Activated CD4-positive, alpha-beta T cell treated with anti-CD3 and anti-CD28 coated beads, Interleukin-10, Interleukin-2, amounts not matched to agents 100 ng/mL and 50 ng/mL, durations not matched to agents 16 hours and 8 hours (primary cell): ENCODE results near the gene PTPRG.
A peak's percentile ranks its signal among the peaks of the same experiment; 100 is the strongest.

ENCODE experiments used
- DNase-seq: peaks from one replicate; pipeline ENCODE4 v3.0.0-alpha.2; 2020

Gene PTPRG

DNA sequence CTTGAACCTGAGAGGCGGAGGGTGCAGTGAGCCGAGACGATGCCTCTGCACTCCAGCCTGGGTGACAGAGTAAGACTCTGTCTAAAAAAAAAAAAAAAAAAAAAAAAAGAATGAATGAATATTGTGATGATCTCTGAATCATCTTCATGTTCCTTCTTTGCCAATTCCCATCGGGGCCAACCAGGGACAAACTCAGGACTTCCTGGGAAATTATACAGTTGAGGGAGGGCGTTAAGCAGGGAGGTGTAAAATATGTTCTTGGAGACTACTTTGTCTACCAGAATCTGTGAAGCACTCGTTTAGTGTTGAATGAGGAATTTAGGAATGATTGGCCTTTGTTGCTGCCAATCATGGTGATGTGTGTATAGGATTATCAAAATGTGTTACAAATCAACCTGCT is 210.6 kb downstream of the PTPRG start:
- no peak for DNase-seq

DNA sequence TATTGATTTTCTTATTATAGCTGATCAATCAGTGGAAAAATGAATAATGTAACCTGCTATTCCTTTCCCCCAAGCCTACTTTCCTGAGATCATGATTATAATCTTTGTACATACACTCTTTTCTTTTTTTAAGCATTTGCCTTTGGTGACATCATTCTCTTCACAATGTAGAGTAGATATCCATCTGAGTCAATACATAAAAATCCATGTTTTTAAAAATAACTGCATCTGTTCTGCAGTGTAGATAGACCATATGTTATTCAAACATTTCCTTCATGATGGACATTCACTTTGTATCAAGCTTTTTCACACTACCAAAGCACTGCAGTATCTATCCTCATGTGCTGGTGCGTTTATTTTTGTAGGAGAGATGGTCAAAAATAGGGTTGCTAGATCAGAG is 211.1 kb downstream of the PTPRG start:
- DNase-seq, result no peak

DNA sequence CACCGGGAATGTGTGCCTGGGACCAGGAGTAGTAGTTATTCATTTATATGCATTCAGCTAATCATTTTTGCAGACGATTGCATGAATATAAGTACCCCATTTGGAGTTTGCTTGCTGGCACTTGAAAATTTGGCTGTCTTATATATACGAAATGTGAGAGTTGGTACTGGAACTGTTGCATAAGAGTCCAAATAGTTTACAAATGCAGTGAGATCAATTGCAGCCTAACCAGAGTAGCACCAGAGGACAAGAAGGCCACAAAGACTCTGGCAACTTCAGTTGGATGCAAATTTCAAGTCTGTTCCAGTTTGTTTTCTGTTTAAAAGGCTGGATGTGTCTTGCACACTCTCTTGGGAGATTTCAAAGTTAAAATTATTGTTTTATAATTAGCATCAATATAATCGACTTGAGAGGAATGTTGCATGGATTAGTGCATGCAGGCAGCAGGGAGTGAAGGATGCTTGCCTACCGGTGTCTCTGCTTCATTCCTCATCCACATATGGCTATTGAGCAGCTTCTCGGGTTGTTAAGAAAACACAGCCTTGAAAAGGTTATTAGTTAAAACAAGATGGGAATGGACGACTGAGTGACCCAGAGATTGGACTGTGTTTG is 213.0 kb downstream of the PTPRG start:
- DNase-seq, result no peak

DNA sequence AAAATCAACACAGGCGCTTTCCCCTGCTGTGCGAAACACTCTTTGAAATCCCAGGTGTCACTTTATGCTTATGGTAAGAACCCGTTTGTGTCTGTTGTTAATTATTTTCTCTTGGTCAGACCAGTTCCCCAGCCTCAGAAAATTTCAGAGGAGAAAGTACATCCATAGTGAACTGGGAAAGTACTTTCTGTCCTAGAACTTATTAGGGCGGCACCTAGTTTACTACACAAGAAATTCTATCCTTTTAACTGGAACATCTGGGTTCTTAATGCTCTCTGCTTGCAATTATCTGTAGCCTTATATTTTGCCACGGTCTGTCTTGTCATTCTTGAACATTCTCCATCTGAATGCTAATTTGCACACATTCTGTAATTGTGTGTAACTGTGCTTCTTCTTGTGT is 215.0 kb downstream of the PTPRG start:
- no peak for DNase-seq

DNA sequence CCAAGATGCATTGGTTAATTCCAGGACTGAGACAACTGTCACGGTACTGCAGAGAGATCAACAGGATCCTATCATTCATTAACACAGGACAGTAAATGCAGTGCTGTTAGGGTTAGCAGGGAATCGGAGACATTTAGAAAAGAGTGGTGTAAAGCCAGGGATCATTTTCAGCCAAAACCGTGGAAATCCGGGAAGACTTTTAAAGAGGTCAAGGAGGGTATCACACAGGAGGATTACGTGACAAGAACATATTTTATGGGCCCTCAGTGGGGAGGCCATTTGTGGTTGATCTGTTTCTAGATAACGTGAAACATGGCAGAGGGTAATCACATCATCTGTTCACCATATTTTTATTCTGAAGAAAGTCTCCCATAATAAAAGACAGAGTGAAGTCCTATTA is 216.1 kb downstream of the PTPRG start:
- DNase-seq, result no peak

DNA sequence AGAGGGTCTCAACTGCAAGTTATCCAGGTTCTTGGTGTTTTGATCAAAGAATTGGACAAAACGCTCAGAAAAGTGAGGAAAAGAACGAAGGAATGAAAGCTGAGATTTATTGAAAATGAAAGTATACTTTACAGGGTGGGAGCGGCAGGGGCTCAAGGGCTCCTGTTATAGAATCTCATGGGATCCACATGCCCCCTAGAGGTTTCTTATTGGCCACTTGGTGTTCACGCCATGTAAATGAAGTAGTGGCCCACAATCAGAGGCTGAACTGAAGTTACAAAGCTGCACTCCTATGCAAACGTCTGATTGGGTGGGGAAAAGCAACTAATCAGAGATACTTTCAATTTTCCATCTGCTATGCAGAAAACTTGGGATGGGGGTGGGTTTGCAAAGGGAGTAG is 216.7 kb downstream of the PTPRG start:
- no peak for DNase-seq

DNA sequence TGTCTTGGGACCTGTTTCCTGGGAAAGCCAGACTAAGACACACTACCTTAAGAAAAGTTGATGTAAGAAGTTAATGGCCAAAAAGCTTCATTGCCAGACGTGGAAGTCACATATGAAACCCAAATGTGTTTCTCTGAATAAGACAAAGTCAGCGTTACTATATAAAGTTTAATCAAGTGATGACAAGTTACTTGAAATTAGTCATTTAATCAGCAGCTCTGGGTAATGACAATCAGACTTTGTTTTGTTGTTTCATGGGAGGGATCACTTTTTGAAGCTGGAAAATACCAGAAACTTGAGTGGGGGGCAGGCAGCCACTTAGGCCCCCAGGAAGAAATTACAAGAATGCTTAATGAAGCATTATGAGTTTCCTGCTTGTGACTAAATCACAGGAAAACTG is 218.6 kb downstream of the PTPRG start:
- DNase-seq, result no peak

DNA sequence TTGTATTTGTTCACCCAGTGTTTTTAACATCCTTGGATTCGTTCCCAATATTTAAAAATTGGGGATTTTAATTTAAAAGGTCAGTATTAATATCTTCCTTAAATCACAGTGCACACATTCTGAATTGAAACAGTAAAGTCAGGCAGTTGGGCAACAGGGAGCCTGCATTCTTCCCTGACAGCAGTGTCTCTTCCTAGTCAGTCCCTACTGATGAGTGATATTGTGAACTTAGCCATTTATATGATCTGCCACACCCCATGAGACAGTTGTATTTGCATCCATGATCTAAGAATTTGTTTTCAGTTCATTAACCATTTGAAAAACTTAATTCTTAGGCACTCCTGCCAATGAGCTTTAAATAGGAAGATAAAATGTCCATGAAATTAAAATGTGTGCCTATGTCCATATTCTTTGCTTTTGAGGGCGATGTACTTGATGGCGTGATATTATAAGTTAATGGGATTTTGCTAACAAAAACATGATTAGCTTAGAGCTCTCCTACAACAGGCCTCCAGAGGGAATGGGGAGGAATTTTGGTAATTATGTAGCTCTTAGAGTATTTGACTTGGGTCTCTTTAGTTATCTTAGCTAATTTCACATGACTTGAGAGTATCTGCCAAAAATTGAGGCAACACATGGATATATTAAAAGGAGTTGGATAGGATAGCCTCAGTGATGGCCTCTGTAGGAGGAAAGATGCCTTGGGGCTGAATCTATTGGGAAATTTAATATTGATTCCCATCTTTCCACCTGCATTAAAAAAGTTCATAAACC is 219.3 kb downstream of the PTPRG start:
- DNase-seq, result no peak

DNA sequence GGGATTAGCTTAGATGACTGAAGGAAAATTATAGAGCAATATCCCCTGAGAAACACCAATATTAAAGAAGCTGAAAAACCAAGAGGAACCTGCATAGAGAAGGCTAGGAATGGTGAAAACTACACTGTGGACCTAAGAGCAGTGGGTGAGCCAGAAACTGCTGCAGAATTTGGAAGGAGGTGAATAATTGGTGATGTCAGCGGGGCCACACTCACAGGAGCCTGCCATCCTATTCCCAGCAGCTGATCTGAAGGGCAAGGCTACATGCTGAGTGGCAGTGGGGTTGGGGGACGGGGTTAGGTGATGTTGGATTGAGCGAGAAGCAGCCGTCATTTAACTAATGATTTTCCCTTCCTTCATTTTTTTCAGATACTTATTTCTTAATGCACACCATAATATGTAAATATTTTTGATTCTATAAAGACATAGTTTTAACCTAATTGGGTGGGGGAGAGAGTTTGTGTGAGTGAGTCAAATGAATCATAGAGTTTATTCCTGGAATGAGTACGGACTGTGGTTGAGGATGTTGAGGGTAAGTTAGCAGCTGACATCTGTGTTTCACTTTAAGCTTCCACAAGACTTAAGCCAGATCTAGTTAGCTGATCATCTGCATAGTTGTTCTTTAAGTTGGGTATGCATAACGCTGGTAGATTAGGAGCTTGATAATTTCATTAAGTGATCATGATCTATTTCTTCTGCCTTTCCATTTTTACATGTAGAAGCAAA is 222.8 kb downstream of the PTPRG start:
- peak; percentile 7 for DNase-seq

DNA sequence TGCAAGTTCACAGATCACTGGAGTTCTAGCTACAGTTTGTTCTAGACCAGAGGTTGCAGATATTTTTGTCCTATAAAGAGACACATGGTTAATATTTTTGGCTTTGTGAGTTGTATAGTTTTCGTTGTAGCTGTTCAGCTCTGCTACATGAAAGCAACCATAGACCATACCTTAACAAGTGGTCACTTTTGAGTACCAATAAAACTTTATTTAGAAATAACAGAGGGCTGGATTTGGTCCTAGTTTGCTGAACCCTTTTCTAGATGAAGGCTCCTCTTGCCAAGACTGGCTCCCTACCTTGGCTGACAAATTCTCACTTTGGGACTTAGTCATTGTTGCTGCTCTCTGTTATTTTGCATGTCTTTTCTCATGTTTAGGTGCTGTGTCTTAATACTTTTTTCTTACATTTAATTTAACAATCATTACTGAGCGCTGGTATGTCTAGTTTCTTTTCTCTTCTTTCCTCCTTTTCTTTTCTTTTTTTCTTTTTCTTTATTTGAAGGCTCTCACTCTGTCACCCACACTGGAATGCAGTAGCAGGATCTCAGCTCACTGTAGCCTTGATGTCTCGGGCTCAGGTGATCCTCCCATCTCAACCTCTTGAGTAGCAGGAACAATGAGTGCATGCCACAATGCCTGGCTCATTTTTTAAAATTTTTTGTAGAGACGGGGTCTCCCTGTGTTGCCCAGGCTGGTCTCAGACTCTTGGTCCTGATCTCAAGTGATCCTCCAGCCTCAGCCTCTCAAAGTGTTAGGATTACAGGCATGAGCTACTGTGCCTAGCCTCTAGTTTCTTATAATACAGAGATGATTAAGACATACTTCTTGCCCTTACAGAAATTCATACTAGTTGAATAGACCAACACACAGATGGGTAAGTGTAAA is 227.5 kb downstream of the PTPRG start:
- no peak for DNase-seq

DNA sequence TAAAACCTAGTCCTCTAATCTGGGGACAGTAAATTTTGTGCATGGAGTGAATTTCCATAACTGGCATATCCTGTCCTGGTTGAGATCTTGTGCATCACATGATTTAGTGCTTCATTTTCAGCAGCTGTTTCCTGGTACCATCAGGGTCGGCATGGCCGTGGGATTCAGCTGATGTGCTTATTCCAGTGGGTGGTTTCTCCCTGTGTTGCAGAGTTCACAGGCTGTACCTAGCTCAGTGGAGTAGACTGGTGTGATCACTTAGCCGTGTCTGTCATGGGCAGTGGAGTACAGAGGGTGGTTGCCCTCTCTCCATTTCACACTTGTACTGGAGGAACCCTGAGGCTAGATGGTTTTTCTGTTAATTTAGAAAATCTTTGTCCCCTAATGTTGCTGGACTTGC is 228.5 kb downstream of the PTPRG start:
- no peak for DNase-seq

DNA sequence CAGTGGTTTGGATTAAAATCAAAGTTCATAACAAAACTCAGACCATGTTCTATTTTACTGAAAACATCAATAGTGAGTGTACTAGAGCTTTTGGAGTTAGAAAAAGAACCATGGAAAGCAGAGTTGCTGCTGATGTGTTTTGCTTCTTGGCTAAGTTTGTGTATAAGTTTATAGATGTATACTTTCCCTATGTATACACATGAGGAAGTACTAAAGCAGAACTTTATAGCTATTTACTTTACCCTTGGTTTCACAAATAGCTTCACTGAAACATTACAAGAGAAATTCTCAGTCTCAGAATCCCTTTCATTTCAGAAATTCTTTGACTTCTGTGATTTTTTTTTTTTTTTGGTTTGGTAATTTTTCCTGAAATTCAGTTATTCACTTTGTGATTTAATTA is 229.0 kb downstream of the PTPRG start:
- DNase-seq, result no peak

DNA sequence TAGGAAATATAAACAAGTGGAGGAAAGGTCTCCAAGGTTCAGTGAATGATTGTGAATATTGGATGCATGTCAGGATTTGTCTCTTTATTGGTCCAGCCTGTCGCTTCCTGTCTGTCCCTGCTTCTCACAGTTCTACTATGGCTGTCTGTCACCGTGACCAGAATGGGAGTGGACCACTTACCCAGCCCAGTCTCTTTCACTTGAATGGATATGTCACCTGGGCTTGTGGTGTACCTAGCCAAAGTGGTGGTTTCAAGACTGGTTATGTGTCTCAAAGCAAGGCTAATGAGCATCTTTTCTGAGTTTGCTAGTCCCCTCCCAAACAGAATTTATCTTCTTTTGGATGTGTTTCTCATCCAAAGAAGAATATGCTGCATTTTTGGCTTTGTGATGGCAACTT is 231.7 kb downstream of the PTPRG start:
- DNase-seq, result no peak

DNA sequence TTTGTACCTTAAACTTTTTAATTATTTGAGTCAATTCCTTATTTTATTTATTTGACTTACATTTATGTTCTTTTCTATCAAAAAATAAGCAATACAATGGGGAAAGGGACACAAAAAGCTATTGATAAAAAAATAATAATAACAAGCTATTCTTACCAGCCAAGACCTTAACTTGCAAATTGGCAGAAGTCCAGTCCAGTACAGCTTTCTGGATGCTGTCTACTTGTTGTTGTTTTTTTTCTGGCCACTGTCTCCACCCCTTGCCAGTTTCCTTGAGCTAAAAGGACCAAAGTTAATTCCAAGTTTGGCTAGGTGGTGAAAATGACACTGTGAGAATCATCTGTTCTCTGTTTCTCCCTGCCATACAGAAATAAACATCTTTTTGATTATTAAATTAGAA is 232.2 kb downstream of the PTPRG start:
- no peak for DNase-seq

DNA sequence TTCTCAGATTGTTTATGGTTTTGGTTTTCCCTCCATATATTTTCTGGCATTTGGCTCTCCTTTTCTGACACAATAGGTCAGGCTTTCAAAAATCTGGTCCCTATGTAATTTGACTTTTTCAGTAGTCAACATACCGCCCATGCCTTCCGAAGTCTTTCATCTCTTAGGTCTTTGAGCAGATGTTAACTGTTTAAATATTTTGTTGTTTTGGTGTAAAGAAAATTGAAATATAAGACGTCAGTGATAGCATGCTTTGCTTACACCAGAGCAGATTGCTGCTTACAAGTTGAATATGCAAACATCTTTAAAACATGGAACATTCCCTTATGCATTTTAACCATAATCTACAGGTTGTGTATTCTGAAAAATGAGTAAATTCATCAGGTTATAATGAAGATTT is 233.0 kb downstream of the PTPRG start:
- no peak for DNase-seq

DNA sequence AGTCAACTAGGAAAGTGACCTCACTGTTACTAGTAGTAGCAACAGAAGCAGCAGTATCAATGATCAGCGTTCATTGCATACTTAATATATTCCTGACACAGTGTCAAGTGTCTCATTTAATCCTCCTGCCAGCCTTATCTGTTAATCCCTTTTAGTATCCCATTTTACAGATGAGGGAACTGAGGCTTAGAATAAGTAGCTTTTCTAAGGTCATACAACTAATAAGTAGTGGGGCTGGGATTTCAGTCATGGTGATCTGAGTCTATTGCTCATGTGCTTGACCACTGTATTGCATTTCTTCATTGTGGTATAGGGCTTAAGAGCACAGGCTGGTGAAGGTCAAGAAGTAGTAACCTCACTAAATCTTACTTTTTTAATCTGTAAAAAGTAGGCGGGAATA is 233.6 kb downstream of the PTPRG start:
- DNase-seq, result no peak

DNA sequence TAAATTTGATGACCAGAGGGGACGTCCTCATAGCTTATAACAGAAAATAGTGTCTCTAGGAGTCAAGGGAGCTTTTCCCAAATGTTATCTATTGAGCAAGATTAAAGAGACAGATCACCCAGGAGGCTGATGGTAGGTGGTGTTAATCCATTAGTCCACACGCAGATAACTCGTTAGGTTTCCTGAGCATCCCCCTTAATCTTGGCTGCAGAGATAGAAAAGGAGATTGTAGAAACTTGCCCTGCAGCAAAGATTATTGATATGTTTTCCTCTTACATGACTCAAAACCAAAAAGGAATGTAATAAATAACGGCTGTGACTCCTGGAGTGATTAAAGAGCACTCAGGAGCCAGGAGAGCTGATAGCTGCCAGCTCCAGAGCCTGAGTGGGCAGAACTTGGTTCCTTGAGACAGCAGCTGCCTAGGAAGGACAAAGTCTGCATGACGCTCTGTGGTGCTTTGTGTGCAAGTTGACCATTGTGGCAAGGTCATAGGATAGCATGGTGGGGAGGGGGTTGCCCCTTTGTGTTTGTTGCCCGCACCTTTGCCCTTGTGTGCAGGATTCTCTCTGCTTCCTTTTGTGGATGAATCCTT is 234.8 kb downstream of the PTPRG start:
- no peak for DNase-seq

DNA sequence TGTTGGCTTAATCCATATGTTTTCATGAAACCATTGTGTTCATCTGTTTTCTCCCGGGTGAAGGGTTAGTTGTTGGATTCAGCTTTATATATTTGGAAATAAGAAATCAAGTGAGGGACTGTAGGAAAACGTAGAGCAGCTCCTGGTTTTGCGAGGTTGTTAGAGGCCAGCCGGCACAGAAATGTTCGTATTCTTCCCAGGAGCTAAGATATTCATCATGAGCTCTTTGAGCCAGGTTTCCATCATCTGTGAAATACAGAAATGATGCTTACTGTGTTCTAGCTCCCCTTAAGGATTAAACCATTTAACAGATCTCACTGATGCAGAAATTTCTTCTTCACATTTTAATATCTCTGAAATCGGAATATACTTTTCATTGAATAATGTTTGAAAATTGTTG is 235.5 kb downstream of the PTPRG start:
- no peak for DNase-seq

DNA sequence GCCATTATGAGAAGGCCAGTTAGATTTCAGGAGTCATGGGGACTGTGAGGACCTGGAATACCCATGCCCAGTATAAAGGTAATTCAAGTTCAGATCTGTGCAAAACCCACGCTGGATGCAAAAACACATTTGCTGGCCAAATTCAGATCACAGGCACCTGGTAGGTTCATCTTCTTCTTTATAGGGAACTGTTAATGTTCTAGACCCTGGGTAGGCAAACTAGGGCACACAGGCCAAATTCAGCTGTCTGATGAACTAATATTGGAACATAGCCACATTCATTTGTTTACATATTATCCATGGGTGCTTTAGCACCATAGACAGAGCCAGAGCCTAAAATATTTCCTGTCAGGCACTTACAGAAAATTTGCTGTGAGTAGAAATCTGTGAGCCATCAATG is 241.4 kb downstream of the PTPRG start:
- no peak for DNase-seq

DNA sequence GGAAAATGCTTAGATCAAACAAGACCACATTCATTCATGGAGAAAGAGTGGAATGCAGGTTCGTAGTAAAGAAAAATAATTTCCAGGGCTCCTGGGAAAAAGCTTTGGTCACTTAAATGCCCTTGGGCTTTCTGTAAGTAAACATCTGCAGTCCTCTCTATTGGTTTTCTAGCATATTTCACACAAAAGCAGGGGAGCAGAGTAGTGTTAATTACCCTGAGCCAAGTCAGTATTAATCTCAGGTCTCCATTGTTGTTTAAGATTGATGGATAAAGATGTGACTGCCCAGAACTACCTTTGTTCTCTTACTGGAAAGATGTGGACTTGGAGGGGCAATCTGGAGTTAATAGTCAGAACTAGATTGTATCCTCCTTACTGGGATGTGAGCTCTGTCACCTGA is 242.6 kb downstream of the PTPRG start:
- no peak for DNase-seq

DNA sequence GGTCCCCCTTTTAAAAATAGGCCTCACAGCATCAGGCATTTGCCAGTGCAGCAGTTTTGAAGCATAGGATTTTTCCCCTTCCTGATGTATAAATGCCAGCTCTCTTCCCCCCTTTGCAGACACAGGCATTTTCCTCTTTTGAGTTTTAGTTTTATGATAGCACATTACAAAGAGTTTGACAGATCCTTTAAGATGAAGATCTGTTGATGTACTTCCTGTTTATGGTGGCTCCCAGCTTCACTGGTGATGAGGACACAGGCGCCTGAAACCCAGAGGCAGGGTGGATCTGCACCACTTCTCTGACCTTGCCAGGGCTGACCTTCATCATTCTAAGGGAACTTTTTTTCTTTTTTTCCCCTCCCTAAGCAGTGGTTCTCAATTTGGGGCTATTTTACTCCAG is 243.4 kb downstream of the PTPRG start:
- DNase-seq, result no peak

DNA sequence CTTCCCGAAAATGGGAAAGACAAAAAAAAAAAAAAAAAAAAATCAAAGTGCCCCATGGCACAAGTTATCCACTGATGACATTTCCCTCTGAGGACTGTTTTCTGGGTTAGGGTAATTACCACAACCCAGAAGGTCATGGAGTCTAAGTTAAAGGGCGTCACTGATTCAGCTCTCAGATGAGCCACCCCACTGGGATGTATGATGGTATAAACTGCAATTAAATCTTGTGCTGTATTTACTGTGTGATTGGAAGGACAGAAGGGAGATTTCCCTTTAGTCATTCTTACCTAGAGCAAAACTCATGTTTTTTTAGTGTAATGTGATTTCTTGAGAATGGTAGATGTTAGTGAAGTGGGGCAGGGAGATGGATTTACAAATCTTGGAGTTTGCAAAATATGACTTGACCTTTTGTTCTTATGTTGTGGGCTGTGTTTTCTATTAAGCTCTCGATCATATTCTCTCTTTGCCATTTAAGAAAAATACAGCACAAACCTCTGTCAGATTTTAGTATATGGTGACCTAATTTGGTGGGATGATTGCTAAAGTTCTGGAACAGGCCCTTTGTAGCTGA is 244.2 kb downstream of the PTPRG start:
- no peak for DNase-seq

DNA sequence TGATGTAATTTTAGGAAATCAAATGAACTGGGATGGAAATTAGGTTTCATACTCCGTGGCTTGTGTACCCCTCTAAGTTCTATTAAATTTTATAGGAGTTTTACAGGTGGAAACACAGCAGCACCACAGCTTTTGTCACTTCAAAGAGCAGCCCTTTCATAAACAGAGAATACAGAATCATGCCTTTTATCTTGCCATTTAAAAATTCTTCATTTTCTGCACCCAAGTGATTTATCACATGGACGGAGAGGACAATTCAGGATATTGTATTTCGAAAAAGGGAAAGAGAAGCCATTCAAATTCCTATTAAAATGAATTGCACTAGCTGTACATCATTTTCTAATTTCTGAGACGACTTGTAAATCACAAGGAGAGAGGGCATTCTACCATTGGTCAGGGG is 245.4 kb downstream of the PTPRG start:
- no peak for DNase-seq
